ENCODE results near the gene CFAP43.

Gene CFAP43

DNA sequence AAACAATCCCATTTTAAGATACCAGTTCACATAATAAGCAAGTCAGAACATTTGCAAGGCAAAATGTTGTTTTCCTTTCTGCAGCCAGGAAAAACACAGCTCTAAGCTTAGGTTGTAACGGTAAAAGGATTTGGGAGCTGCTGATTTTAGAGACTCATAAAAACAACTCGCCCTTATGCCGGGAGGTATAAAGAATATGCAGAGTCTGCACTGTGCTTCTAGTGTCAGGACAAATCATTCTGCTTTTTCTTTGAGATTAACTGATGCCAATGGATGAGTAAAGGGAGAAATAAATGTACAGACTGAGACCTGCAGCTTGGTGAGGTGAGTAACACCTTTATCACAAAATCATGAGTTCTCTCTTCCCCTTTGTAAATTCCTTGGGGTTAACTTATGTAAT, 112.2 kb downstream of the CFAP43 start:
- no peaks in the 10 kb centered on the region for H3K9me3 Mint-ChIP-seq
- H3K27me3 Mint-ChIP-seq: no peaks in the 10 kb centered on the region
- H3K27ac Mint-ChIP-seq: peak overlapping the region; percentile 92
- no peak for ATAC-seq
- H3K36me3 Mint-ChIP-seq: no peaks in the 10 kb centered on the region
- H3K4me1 Mint-ChIP-seq: peaks cover 14% of the 10 kb centered on the region
- H3K4me3 Mint-ChIP-seq: no peak overlapping the region

DNA sequence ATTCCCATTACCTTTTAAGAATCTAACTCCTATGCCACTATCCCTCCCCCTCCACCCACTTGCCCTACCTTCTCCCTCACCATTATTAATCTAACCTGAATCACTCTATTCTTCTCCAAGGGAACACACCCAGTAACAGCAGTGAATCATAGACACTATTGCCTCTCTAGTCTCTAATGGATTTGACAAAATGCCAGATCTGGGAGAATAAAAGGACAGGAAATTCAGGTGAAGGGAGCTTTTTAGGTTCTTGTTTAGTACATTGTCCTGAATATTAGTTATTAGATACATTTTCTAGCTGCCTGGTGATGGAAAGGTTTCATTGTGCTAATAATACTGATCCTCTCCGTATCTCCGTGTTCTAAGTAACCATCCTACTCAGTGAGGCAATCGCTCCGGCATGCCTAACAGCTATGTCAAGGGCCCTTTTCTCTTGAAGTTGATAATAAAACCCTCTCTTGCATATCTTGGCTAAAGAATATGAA, 114.3 kb downstream of the CFAP43 start:
- no peak for ATAC-seq
- Mint-ChIP-seq H3K4me1 (peaks cover 14% of the 10 kb centered on the region), H3K36me3 (no peaks in the 10 kb centered on the region), H3K27ac (no peak overlapping the region), H3K27me3 (no peaks in the 10 kb centered on the region), H3K4me3 (no peak overlapping the region), H3K9me3 (no peaks in the 10 kb centered on the region)

DNA sequence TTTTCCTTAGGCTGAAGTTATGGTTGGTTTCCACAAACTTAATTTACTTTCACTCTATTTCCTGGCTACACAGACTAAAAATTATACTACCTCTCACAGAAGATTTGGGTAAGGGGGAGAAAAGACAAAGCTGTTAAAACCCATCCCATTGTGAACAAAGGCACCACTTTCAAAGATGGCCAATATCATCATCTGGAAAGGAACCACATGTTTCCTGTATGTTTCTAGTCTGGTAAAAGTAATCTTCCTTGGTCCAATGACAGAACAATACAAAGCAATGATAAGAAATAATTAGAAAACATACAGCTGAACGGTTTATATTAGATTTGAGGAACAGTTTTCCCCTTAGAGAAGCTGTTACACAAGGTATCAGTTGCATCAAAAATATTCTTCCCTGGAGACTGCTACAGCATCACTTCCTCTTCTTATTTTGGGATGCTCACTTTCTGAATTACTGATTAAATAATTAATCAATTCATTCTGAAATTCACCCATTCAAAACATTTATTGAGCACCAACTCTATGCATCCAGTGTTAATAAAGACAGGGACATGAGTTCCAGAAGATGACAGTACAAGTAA, 118.7 kb downstream of the CFAP43 start:
- Mint-ChIP-seq H3K9me3 (no peaks in the 10 kb centered on the region), H3K4me3 (no peak overlapping the region), H3K36me3 (no peaks in the 10 kb centered on the region), H3K27me3 (peaks cover 15% of the 10 kb centered on the region), H3K27ac (no peak overlapping the region), H3K4me1 (no peaks in the 10 kb centered on the region)
- no peak for ATAC-seq

GRCh38 chr10:104109908-104110662, 122.1 kb downstream of the CFAP43 start:
- Mint-ChIP-seq H3K9me3 (no peaks in the 10 kb centered on the region), H3K27me3 (peaks cover 15% of the 10 kb centered on the region), H3K4me3 (no peak overlapping the region), H3K36me3 (no peaks in the 10 kb centered on the region), H3K4me1 (no peaks in the 10 kb centered on the region), H3K27ac (no peak overlapping the region)
- ATAC-seq: no peak

GRCh38 chr10:104104926-104105325, 127.2 kb downstream of the CFAP43 start:
- no peaks in the 10 kb centered on the region for H3K36me3 Mint-ChIP-seq
- no peak for ATAC-seq
- no peak overlapping the region for H3K27ac Mint-ChIP-seq
- no peaks in the 10 kb centered on the region for H3K9me3 Mint-ChIP-seq
- H3K4me3 Mint-ChIP-seq: no peak overlapping the region
- H3K27me3 Mint-ChIP-seq: no peaks in the 10 kb centered on the region
- no peaks in the 10 kb centered on the region for H3K4me1 Mint-ChIP-seq

DNA sequence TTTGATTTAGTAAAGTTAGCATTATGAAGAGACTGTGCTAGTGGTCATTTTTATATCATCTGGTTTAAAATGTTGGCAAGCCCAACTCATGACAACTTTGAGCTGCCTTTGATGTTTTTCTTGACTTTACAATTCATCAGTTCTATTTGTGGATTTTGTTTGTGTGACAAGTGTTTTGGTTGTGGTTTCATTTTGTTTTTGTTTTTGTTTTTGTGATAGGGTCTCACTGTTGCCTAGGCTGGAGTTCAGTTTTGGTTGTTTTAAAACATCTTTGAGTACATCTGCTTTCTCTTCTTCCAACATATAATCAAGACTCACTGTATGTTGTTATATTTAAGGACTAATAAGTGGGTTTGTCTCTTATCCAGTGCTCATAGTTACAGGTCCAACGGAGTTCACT, 127.7 kb downstream of the CFAP43 start:
- Mint-ChIP-seq H3K4me1 (no peaks in the 10 kb centered on the region), H3K4me3 (no peak overlapping the region), H3K27me3 (no peaks in the 10 kb centered on the region), H3K36me3 (no peaks in the 10 kb centered on the region), H3K9me3 (no peaks in the 10 kb centered on the region), H3K27ac (no peak overlapping the region)
- ATAC-seq: no peak

DNA sequence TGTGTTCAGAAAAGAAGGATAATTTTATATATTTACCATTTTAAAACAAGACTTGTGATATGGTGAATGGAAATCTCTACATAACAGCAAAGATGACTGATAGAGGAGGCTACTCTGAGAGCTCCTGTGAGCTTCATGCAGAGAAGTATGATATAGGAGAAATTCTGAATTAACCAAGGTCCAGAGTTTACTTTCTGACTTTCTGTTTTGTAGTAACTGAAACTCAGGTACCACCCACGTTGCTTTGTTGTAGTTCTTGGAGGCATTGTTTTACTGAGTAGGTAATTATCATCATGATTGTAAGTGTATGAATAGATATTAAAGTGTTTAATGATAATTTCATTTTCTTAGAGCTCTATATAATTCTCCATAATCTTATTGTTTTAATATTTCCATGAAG, 128.2 kb downstream of the CFAP43 start:
- Mint-ChIP-seq H3K4me3 (no peak overlapping the region), H3K9me3 (no peaks in the 10 kb centered on the region), H3K4me1 (no peaks in the 10 kb centered on the region), H3K36me3 (no peaks in the 10 kb centered on the region), H3K27ac (no peak overlapping the region), H3K27me3 (no peaks in the 10 kb centered on the region)
- no peak for ATAC-seq

- H3K27me3 Mint-ChIP-seq: peaks cover 1% of the 10 kb centered on the region
- ATAC-seq: no peak
- no peak overlapping the region for H3K4me3 Mint-ChIP-seq
- no peaks in the 10 kb centered on the region for H3K4me1 Mint-ChIP-seq
- no peak overlapping the region for H3K27ac Mint-ChIP-seq
- no peaks in the 10 kb centered on the region for H3K9me3 Mint-ChIP-seq
- no peaks in the 10 kb centered on the region for H3K36me3 Mint-ChIP-seq
These were observed 130.3 kb downstream of the CFAP43 start for GRCh38 chr10:104101902-104102301.

- Mint-ChIP-seq H3K27ac (no peak overlapping the region), H3K4me3 (no peak overlapping the region), H3K9me3 (peaks cover 3% of the 10 kb centered on the region), H3K4me1 (no peaks in the 10 kb centered on the region), H3K36me3 (no peaks in the 10 kb centered on the region), H3K27me3 (peaks cover 9% of the 10 kb centered on the region)
- ATAC-seq: no peak
These were observed 131.4 kb downstream of the CFAP43 start for GRCh38 chr10:104100795-104101194.

DNA sequence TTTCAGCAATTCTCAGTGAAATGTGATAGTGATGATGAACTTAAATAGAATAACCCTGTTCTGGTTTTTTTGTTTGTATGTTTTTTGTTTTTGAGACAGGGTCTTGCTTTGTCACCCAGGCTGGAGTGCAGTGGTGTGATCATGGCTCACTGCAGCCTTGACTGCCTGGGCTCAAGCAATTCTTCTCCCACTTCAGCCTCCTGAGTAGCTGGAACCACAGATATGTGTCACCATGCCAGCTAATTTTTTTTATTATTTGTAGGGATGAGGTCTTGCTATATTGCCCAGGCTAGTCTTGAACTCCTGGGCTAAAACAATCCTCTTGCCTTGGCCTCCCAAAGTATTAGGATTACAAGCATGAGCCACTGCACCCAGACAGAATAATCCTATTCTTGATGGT, 132.2 kb downstream of the CFAP43 start:
- Mint-ChIP-seq H3K27me3 (peaks cover 9% of the 10 kb centered on the region), H3K4me1 (no peaks in the 10 kb centered on the region), H3K27ac (no peak overlapping the region), H3K4me3 (no peak overlapping the region), H3K9me3 (peaks cover 3% of the 10 kb centered on the region), H3K36me3 (no peaks in the 10 kb centered on the region)
- ATAC-seq: no peak

DNA sequence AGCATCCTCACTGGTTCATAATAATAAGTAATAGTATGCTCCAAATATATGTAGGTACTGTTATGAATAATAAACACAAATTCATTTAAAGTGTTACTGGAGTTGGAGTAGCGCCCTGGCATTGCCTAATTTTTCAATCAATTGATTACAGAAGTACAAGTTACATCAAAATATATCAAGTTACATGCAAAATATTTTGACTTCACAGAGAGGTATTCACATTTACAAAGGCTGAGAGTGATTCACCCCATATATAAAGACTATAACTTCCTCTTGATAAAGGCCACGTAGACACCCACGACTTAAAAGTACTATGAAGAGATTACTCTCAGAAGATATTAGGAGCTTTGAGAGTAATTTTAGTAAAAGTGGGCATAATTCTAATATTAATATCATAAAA, 132.9 kb downstream of the CFAP43 start:
- H3K27me3 Mint-ChIP-seq: peaks cover 9% of the 10 kb centered on the region
- H3K4me3 Mint-ChIP-seq: no peak overlapping the region
- H3K27ac Mint-ChIP-seq: no peak overlapping the region
- no peak for ATAC-seq
- H3K4me1 Mint-ChIP-seq: no peaks in the 10 kb centered on the region
- H3K9me3 Mint-ChIP-seq: peaks cover 3% of the 10 kb centered on the region
- H3K36me3 Mint-ChIP-seq: no peaks in the 10 kb centered on the region

GRCh38 chr10:104098358-104098925, 133.7 kb downstream of the CFAP43 start:
- Mint-ChIP-seq H3K9me3 (peaks cover 3% of the 10 kb centered on the region), H3K27ac (no peak overlapping the region), H3K36me3 (no peaks in the 10 kb centered on the region), H3K4me1 (no peaks in the 10 kb centered on the region), H3K4me3 (no peak overlapping the region), H3K27me3 (peaks cover 9% of the 10 kb centered on the region)
- ATAC-seq: no peak

GRCh38 chr10:104096692-104097091, 135.5 kb downstream of the CFAP43 start:
- ATAC-seq: no peak
- H3K9me3 Mint-ChIP-seq: peaks cover 3% of the 10 kb centered on the region
- no peak overlapping the region for H3K27ac Mint-ChIP-seq
- no peaks in the 10 kb centered on the region for H3K4me1 Mint-ChIP-seq
- peaks cover 9% of the 10 kb centered on the region for H3K27me3 Mint-ChIP-seq
- no peak overlapping the region for H3K4me3 Mint-ChIP-seq
- no peaks in the 10 kb centered on the region for H3K36me3 Mint-ChIP-seq

DNA sequence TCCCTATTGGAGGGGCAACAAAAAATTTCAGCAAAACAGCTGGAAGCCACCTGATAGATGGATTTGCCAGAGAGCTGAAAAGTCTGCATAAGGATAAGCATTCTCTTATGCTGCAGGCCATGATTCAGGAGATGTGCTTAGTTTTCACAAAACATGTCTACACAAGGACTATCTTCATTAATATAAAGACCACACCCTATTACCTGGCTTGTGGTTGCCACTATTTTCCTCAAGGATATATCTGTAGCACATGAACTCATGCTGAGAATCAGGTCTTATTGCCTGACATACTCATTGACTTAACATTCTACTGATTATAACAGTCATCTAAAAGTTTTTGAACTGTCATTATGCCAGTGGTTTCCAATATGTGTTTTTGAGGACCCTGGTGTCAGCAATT, 139.4 kb downstream of the CFAP43 start:
- no peak overlapping the region for H3K4me3 Mint-ChIP-seq
- H3K27ac Mint-ChIP-seq: no peak overlapping the region
- peaks cover 9% of the 10 kb centered on the region for H3K27me3 Mint-ChIP-seq
- no peak for ATAC-seq
- H3K36me3 Mint-ChIP-seq: no peaks in the 10 kb centered on the region
- H3K9me3 Mint-ChIP-seq: peaks cover 3% of the 10 kb centered on the region
- no peaks in the 10 kb centered on the region for H3K4me1 Mint-ChIP-seq

GRCh38 chr10:104090611-104091010, 141.6 kb downstream of the CFAP43 start:
- ATAC-seq: no peak
- no peaks in the 10 kb centered on the region for H3K36me3 Mint-ChIP-seq
- H3K4me1 Mint-ChIP-seq: no peaks in the 10 kb centered on the region
- H3K27me3 Mint-ChIP-seq: no peaks in the 10 kb centered on the region
- H3K9me3 Mint-ChIP-seq: no peaks in the 10 kb centered on the region
- H3K27ac Mint-ChIP-seq: no peak overlapping the region
- H3K4me3 Mint-ChIP-seq: no peak overlapping the region

DNA sequence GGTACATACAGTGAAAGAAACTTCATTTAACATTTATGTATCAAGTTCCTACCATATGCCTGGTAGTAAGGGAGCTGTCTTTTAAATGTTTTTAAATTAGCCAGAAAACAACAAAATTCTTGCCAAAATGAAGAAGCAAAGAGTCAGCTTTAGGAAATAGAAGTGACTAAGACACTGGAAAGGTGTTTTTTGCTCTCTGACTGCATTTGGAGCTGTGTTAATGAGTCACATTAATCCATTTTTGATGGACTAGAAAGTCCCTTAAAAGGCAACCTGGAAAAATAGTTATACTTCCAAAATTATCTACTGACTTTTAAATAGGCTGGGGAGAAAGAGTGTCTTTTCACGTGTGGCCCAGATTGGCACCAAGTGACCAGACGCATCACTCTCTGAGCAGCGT, 142.5 kb downstream of the CFAP43 start:
- Mint-ChIP-seq H3K4me3 (no peak overlapping the region), H3K27me3 (no peaks in the 10 kb centered on the region), H3K27ac (no peak overlapping the region), H3K4me1 (no peaks in the 10 kb centered on the region), H3K36me3 (no peaks in the 10 kb centered on the region), H3K9me3 (no peaks in the 10 kb centered on the region)
- ATAC-seq: no peak

Data from stimulated activated memory B cell treated with anti-CD40 and anti-IgM and Interleukin-4, amounts not matched to agents 10 μg/mL and 1 μg/mL and 100 μg/mL, for 72 hours (primary cell).